Neural progenitor cell (in vitro differentiated cells): Measurements from ENCODE around the gene LUC7L3. TPM values are rescaled to one million over a fixed set of nuclear protein-coding genes. Genes with fewer than 3 reads are reported as not detected.

ENCODE experiments used
- DNase-seq: peaks from one replicate; pipeline ENCODE4 v3.0.0-alpha.2; 2016; ENCODE audit warnings: low spot score
- H2AFZ ChIP-seq: fragments of 200-600 bp; sonication (generic); replicated peaks from 2 replicates; pipeline ENCODE4 v1.6.1; 2016; ENCODE audit warnings: antibody characterized with exemption
- H3F3A ChIP-seq: fragments of 200-600 bp; sonication (generic); 2 replicates; pipeline ENCODE4 v1.6.1; 2016; ENCODE audit warnings: antibody characterized with exemption, low read depth
- H3K27ac ChIP-seq: fragments of 200-600 bp; sonication (generic); 2 replicates; pipeline ENCODE4 v1.5.1; 2016; ENCODE audit warnings: mild to moderate bottlenecking
- H3K27me3 ChIP-seq: fragments of 200-600 bp; sonication (generic); 2 replicates; pipeline ENCODE4 v1.6.1; 2016; ENCODE audit warnings: mild to moderate bottlenecking, moderate library complexity
- H3K36me3 ChIP-seq: fragments of 200-600 bp; sonication (generic); 2 replicates; pipeline ENCODE4 v1.5.1; 2016
- H3K4me1 ChIP-seq: fragments of 200-600 bp; sonication (generic); 2 replicates; pipeline ENCODE4 v1.6.1; 2016; ENCODE audit warnings: mixed run types
- H3K4me2 ChIP-seq: fragments of 200-600 bp; sonication (generic); 2 replicates; pipeline ENCODE4 v1.6.1; 2016
- H3K4me3 ChIP-seq: fragments of 200-600 bp; sonication (generic); 2 replicates; pipeline ENCODE4 v1.5.1; 2016
- H3K79me2 ChIP-seq: fragments of 200-600 bp; sonication (generic); 2 replicates; pipeline ENCODE4 v1.6.1; 2016; ENCODE audit warnings: low read depth
- H3K9ac ChIP-seq: fragments of 200-600 bp; sonication (generic); 2 replicates; pipeline ENCODE4 v1.6.1; 2016
- H3K9me3 ChIP-seq: fragments of 200-600 bp; sonication (generic); 2 replicates; pipeline ENCODE4 v1.5.1; 2016; ENCODE audit warnings: low read depth
- H4K20me1 ChIP-seq: fragments of 200-600 bp; sonication (generic); 2 replicates; pipeline ENCODE4 v1.6.1; 2016; ENCODE audit warnings: low read depth
- H3K27ac Mint-ChIP-seq: 3 replicates; pipeline ENCODE4 v1.8.0; 2021; ENCODE audit warnings: mixed read lengths
- H3K27me3 Mint-ChIP-seq: 2 replicates; pipeline ENCODE4 v1.8.0; 2022; ENCODE audit warnings: low read depth, mild to moderate bottlenecking, inconsistent platforms, moderate library complexity, mixed read lengths; ENCODE audit not compliant: insufficient read depth
- H3K36me3 Mint-ChIP-seq: 3 replicates; pipeline ENCODE4 v1.8.0; 2021; ENCODE audit warnings: mixed read lengths
- H3K4me1 Mint-ChIP-seq: 3 replicates; pipeline ENCODE4 v1.8.0; 2021; ENCODE audit warnings: mixed read lengths
- H3K4me3 Mint-ChIP-seq: 3 replicates; pipeline ENCODE4 v1.8.0; 2021; ENCODE audit warnings: mild to moderate bottlenecking, moderate library complexity, mixed read lengths
- H3K9me3 Mint-ChIP-seq: 3 replicates; pipeline ENCODE4 v1.8.0; 2020; ENCODE audit warnings: mixed read lengths
- EZH2 ChIP-seq: fragments of 200-600 bp; sonication (generic); IDR thresholded peaks from 2 replicates; pipeline ENCODE4 v1.6.1; 2017; ENCODE audit warnings: antibody characterized with exemption, mild to moderate bottlenecking, moderate library complexity
- EZH2phosphoT487 ChIP-seq: fragments of 200-600 bp; sonication (generic); IDR thresholded peaks from 2 replicates; pipeline ENCODE4 v1.6.1; 2017; ENCODE audit warnings: antibody characterized with exemption
- total RNA-seq: library from RNA; depleted of rRNA; stranded (reverse); fragments of >200 nt; gene quantifications from 2 replicates; pipeline ENCODE4 v1.2.3, GENCODE V29; 2015; ENCODE audit warnings: low replicate concordance
- TF ChIP-seq, protein P1 (sequence below): fragments of 200-600 bp; sonication (generic); IDR thresholded peaks from 2 replicates; pipeline ENCODE4 v1.5.1; 2017; ENCODE audit warnings: antibody characterized with exemption, mild to moderate bottlenecking

The LUC7L3 gene
- total RNA-seq, 1 donor from 2014 or later, result 374 TPM

DNA sequence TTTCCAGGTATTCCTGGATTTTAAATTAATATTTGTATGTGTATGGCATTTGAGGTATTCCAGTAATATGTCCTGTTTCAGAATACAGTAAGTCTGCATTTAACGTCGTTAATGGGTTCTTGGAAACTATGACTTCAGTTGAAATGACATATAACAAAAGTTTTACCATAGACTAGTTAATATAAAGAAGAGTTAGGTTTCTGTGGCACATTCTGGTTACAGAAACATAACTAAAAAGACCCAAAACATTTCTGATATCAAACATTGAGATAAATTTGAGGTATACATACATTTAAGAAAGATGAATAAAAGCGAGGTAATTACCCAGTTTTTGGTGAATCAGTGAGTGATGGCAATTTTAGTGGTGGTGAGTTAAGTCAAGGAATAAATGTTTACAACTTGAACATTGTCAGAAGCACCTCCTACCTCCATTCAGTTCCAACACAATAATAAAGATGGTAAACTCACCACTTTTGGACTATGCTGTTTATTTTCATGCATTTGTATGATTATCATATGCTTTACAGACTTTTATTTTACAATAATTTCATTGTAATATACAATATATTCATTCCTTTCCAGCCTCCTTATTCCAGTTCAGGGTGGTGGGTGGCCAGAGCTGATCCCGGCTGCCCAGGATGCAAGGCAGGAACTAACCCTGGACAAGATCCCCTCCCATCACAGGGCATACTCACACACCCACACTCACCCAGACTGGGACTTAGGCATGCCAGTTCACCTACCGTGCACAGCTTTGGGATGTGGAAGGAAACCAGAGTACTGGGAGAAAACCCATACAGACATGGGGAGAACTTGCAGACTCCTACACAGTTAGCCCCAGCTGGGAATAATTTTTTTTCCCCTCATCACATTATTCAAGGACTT is 9.7 kb downstream of the LUC7L3 start:
- H3K79me2 ChIP-seq, result peaks cover 100% of the 10 kb centered on the region
- peaks cover 19% of the 10 kb centered on the region for H3F3A ChIP-seq
- H3K4me1 Mint-ChIP-seq, result peaks cover 4% of the 10 kb centered on the region
- H3K27ac Mint-ChIP-seq, result no peak overlapping the region
- no peak for TF ChIP-seq EZH2
- TF ChIP-seq EZH2phosphoT487, result no peak
- TF ChIP-seq, protein P1, sequence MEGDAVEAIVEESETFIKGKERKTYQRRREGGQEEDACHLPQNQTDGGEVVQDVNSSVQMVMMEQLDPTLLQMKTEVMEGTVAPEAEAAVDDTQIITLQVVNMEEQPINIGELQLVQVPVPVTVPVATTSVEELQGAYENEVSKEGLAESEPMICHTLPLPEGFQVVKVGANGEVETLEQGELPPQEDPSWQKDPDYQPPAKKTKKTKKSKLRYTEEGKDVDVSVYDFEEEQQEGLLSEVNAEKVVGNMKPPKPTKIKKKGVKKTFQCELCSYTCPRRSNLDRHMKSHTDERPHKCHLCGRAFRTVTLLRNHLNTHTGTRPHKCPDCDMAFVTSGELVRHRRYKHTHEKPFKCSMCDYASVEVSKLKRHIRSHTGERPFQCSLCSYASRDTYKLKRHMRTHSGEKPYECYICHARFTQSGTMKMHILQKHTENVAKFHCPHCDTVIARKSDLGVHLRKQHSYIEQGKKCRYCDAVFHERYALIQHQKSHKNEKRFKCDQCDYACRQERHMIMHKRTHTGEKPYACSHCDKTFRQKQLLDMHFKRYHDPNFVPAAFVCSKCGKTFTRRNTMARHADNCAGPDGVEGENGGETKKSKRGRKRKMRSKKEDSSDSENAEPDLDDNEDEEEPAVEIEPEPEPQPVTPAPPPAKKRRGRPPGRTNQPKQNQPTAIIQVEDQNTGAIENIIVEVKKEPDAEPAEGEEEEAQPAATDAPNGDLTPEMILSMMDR, result no peak
- no peaks in the 10 kb centered on the region for H3K36me3 ChIP-seq
- peaks cover 100% of the 10 kb centered on the region for H4K20me1 ChIP-seq
- H3K9me3 Mint-ChIP-seq, result no peaks in the 10 kb centered on the region
- H3K27me3 ChIP-seq, result no peaks in the 10 kb centered on the region
- no peak overlapping the region for H3K9ac ChIP-seq
- no peaks in the 10 kb centered on the region for H3K4me1 ChIP-seq
- H3K4me2 ChIP-seq, result no peak overlapping the region
- H3K4me3 ChIP-seq, result no peak overlapping the region
- H3K36me3 Mint-ChIP-seq, result peaks cover 8% of the 10 kb centered on the region
- no peaks in the 10 kb centered on the region for H3K9me3 ChIP-seq
- peaks cover 4% of the 10 kb centered on the region for H3K27me3 Mint-ChIP-seq
- H3K27ac ChIP-seq, result no peak overlapping the region
- no peak for DNase-seq
- H2AFZ ChIP-seq, result no peak overlapping the region
- H3K4me3 Mint-ChIP-seq, result no peak overlapping the region

DNA sequence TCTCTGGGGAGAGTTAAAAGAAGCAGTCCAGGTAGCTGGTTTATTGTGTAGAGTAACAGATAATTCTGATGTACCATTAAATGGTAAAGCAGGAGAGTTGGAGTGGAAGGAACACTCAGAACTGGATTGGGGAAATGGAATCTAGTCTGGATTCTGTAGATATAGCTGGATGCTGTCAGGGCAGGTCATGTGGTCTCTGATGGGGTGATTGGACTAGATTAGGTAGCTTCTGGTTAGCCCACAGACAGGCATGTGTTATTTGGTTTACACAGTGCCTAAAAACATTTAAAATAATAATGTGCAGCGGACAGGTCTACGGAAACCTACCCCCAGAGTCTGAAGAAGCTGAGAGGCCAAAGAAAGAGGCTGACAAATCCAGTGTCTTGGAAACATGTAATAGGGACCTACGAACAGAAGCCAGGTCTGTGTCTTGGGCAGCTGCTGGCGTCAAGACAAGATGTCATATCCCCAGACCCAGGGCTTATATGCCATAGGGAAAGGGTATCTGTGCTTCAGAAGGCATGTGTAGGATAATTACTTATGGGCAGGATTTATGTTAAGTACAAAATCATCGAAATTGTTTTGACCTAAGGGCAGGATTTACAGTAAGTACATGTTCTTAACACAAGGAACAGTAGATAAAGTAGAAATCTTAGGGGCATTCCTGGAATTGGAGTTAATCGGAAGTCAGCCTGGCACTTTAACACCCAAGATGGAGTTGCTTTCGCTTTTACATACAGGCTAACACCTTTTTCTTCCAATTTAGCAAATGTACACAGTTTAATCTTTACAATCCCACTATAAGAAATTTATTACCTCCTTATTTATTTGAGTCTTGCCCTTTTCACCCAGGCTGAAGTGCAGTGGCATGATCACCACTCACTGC is 12.4 kb downstream of the LUC7L3 start:
- peaks cover 3% of the 10 kb centered on the region for H3K4me1 ChIP-seq
- H3K36me3 Mint-ChIP-seq, result peaks cover 10% of the 10 kb centered on the region
- peaks cover 100% of the 10 kb centered on the region for H4K20me1 ChIP-seq
- H2AFZ ChIP-seq, result no peak overlapping the region
- TF ChIP-seq EZH2phosphoT487 (no peak), EZH2 (no peak)
- TF ChIP-seq, protein P1, result no peak
- no peak overlapping the region for H3K4me2 ChIP-seq
- peaks cover 9% of the 10 kb centered on the region for H3K27me3 Mint-ChIP-seq
- no peak overlapping the region for H3K9ac ChIP-seq
- no peak overlapping the region for H3K27ac Mint-ChIP-seq
- H3K4me3 ChIP-seq, result no peak overlapping the region
- H3K9me3 Mint-ChIP-seq, result no peaks in the 10 kb centered on the region
- DNase-seq, result no peak
- H3K4me3 Mint-ChIP-seq, result no peak overlapping the region
- peaks cover 100% of the 10 kb centered on the region for H3K79me2 ChIP-seq
- H3K9me3 ChIP-seq, result no peaks in the 10 kb centered on the region
- H3K36me3 ChIP-seq, result peaks cover 3% of the 10 kb centered on the region
- peaks cover 4% of the 10 kb centered on the region for H3K4me1 Mint-ChIP-seq
- H3K27ac ChIP-seq, result no peak overlapping the region
- no peaks in the 10 kb centered on the region for H3K27me3 ChIP-seq
- peaks cover 8% of the 10 kb centered on the region for H3F3A ChIP-seq

GRCh38 chr17:50735287-50735686 is 15.9 kb downstream of the LUC7L3 start:
- TF ChIP-seq EZH2 (no peak), EZH2phosphoT487 (no peak)
- TF ChIP-seq, protein P1, result no peak
- H2AFZ ChIP-seq, result no peak overlapping the region
- no peak for DNase-seq
- H3F3A ChIP-seq, result peaks cover 11% of the 10 kb centered on the region
- Mint-ChIP-seq H3K27ac (no peak overlapping the region), H3K4me1 (no peaks in the 10 kb centered on the region), H3K27me3 (peaks cover 9% of the 10 kb centered on the region), H3K36me3 (peaks cover 18% of the 10 kb centered on the region), H3K9me3 (no peaks in the 10 kb centered on the region), H3K4me3 (no peak overlapping the region)
- no peak overlapping the region for H3K4me3 ChIP-seq
- H3K4me2 ChIP-seq, result no peak overlapping the region
- no peak overlapping the region for H3K27ac ChIP-seq
- peaks cover 16% of the 10 kb centered on the region for H3K36me3 ChIP-seq
- peaks cover 100% of the 10 kb centered on the region for H3K79me2 ChIP-seq
- H3K27me3 ChIP-seq, result no peaks in the 10 kb centered on the region
- H3K9me3 ChIP-seq, result no peaks in the 10 kb centered on the region
- H3K4me1 ChIP-seq, result peaks cover 14% of the 10 kb centered on the region
- H3K9ac ChIP-seq, result no peak overlapping the region
- peaks cover 100% of the 10 kb centered on the region for H4K20me1 ChIP-seq
